HG02970 (cell line): ENCODE data around the gene ZNF492.
"Not testable (repeated sequence)": the region's sequence is repeated elsewhere in the genome, so short reads cannot be mapped to it uniquely, and the experiment has no call there.

Source experiments
- ATAC-seq: cut with Tn5 transposase; IDR thresholded peaks from one replicate; pipeline ENCODE4 v1.9.1; 2021; ENCODE audit warnings: mild to moderate bottlenecking, moderate library complexity, moderate number of reproducible peaks; ENCODE audit not compliant: unreplicated experiment, low FRiP score

ZNF492 gene

GRCh38 chr19:22633706-22634449 is at the start of gene ZNF492:
TSS of gene ZNF492 (plus strand) at chr19:22634324. CDS start at chr19:22653400, 19,076 bp downstream.
- not testable (repeated sequence) for ATAC-seq

GRCh38 chr19:22595422-22595821 is 38.7 kb upstream of the ZNF492 start:
- ATAC-seq: no peak

DNA sequence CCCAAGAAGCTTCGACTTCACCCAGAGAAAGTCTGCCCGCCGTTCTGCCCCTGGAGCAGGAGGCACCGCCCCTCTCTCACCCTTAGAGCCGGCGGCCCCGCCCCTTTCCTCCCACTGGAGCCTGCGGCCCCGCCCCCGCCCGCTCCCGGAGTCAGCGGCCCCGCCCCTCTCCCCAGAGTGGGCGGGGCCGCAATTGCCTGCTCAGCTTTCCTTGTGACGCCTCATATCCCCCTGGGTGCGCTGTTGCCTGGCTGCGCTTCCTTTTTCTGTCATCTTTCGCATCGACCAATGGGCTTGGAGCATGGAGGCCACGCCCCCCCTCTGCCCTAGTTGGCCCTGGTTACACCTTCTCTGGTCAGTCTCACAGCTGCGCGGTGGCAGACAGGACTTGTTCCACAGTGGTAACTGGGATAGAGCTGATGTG is 38.2 kb upstream of the ZNF492 start:
- ATAC-seq: no peak

GRCh38 chr19:22600690-22601648 is 33.2 kb upstream of the ZNF492 start:
- ATAC-seq: no peak

GRCh38 chr19:22601906-22602630 is 32.1 kb upstream of the ZNF492 start:
- ATAC-seq: no peak

DNA sequence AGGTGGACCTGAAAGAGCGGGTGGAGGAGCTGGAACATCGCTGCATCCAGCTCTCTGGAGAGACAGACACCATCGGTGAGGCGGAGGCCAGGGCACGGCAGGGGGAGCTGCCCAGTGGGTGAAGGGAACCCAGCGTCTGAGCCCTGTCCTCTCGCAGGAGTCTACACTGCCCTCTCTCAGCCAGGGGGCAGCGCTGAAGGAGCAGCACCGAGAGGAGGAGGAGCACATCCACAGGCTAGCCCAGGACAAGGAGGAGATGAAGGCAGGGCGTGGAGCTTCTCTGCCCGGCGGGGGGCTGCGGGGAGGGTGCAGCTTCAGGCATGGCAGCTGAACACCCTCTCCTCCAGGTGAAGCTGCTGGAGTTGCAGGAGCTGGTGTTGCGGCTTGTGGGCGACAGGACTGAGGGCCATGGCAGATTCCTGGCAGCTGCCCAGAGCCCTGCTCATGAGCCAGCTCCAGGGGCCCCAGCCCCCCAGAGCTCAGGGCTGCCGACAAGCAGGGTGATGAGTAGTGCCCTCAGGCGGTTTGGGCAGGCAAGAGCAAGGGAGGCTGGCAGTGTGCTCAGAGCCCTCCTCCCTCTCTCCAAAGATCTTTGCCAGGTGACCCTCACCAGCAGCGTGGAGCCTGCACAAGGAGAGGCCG is 31.4 kb upstream of the ZNF492 start:
- ATAC-seq: no peak

DNA sequence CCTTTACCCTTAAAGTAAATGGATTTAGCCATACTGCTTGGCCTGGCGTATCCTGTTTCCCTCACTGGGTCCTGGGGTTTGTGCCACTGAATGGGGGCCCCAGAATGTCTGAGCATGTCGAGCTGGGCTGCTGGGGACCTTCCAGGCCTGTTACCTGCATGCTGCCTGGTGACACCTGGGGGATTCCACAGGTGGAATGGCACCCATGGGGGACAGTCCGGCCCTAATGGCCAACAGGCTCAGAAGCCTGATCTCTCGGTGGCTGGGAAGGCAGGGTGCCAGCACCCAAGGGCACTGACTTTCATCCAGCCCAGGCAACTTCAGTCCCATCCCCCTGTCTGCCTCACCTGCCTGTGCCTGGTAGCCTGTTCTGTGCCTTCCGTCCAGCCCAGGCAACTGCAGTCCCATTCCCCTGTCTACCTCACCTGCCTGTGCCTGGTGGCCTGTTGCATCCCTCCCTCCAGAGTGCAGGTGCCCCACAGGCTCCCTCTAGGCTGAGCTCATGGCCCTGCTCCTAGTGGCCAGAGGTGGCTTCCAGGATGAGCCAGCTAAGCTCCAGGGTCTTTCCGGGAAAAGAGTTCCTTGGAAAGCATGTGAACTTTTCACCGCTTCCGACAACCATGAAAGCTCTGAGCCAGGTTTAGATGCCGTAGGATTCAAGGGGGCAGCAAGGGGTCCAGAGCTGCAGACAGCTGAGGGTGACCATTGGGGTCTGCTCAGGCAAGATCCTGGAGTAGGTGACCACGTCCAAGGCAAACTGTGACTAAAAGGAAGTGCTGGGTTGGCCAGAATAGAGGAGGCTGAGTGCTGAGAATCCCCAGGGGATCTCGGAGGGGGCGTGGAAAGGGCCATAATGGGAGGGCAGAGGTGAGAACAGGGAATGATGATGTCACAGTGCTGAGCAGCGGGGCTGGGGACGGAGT is 30.3 kb upstream of the ZNF492 start:
- no peak for ATAC-seq

GRCh38 chr19:22604571-22605274 is 29.4 kb upstream of the ZNF492 start:
- no peak for ATAC-seq

DNA sequence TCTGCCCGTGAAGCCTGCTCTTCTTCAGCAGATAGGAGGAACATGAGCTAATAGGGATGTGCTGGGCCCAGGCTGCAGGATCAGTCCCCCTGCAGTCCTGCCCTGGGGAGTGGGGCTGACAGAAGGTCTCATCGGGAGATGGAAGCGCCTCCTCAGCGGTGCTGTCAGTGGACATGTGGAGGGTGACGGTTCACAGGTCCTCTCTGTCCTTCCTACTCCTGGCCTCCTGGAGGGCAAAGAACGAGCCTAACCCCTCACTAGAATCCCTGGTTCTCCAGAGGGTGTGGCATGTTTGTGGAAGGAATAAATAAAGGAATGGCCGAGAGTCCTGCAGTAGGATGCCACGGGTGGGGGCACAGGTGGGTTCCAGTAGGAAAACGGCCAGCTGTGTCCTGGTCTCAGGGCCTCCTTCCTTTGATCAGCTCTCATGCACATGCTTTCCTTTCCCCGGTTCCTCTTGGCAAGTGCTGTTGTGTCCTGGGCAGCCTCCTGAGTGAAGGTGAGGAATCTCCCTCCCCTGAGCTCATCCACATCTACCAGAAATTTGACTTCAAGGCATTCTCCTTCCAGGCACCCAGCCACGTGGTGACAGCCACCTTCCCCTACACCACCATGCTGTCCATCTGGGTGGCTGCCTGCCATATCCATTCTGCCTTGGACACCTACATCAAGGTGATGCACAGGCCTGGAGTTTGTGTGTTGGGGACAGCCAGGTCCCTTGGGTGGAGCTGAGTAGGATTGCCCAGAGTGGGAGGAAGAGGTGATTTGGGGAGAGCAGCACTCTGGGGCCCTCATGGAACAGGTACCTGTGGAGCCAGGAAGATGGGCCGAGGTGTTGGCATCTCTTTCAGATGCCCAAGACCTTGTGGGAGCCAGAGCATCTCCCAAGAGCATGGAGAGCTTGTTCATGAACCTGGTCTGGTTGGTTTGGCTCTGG is 28.6 kb upstream of the ZNF492 start:
- no peak for ATAC-seq

GRCh38 chr19:22606212-22606553 is 27.9 kb upstream of the ZNF492 start:
- no peak for ATAC-seq

- no peak for ATAC-seq
These were observed 27.0 kb upstream of the ZNF492 start for GRCh38 chr19:22606954-22607652.

GRCh38 chr19:22607653-22608430 is 26.3 kb upstream of the ZNF492 start:
- ATAC-seq: no peak

DNA sequence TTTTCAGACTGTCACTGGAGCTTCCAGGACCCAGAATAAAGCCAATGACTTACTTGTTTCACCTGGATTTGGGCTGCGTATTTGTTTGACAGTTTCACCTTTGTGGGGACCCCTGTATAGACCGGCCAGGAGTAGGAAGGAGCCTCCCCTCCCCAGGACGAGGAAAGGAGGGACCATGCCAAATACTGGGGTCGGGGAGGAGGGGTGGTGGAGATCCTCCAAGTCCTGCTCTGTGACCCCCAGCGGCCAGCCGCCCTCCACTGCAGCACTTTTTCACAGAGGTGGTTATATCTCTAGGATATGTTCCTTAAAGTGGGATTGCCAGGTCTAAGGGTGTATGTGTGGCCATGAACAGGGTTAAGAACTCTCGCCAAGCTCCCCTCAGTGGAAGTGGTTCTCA is 25.7 kb upstream of the ZNF492 start:
- no peak for ATAC-seq

DNA sequence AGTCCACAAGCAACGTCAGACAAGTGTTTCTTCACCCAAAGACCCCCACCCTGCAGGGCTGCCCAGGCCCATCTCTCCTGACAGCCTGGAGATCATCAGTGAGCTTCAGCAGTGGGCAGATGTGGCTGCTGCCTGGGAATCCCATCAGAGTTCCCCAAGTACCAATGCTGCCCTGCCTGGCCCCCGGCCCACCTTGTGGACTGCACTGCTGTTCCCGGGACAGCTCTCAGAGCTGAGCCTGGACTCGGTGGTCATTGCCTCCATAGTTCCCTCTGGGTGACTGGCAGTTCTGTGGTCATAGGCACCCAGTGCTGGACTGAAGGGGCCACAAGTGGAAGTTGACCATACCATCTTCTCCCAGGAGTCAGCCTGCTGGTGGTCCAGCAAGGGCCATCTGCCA is 24.5 kb upstream of the ZNF492 start:
- no peak for ATAC-seq

- no peak for ATAC-seq
These were observed 24.0 kb upstream of the ZNF492 start for GRCh38 chr19:22610121-22610520.

- no peak for ATAC-seq
These were observed 21.8 kb upstream of the ZNF492 start for GRCh38 chr19:22612316-22612715.
